Astrocyte (in vitro differentiated cells and primary cell): Measurements from ENCODE around the gene TLX1. TPM values are rescaled to one million over a fixed set of nuclear protein-coding genes. Genes with fewer than 3 reads are reported as not detected.
A peak's percentile ranks its signal among the peaks of the same experiment; 100 is the strongest.

Source experiments
- DNase-seq: peaks from one replicate; pipeline ENCODE4 v3.0.0-alpha.2; 2010; ENCODE audit warnings: low read depth
- FAIRE-seq: peaks from 2 replicates; lab custom pipeline; 2011; peaks lifted over from hg19 to GRCh38; lab: Jason Lieb, UNC
- H2AFZ ChIP-seq: 2 replicates; pipeline ENCODE4 v1.6.0; 2012; ENCODE audit warnings: low read depth, low read length, inconsistent platforms
- H3K27ac ChIP-seq: 2 replicates; pipeline ENCODE4 v1.5.1; 2011; ENCODE audit warnings: low read depth, low read length, inconsistent platforms
- H3K27me3 ChIP-seq: 2 replicates; pipeline ENCODE4 v1.6.0; 2011; ENCODE audit warnings: low read length, inconsistent platforms; ENCODE audit not compliant: insufficient read depth
- H3K36me3 ChIP-seq: 2 replicates; pipeline ENCODE4 v1.5.1; 2011; ENCODE audit warnings: low read length, inconsistent platforms; ENCODE audit not compliant: insufficient read depth
- H3K4me1 ChIP-seq: 2 replicates; pipeline ENCODE4 v1.5.1; 2011; ENCODE audit warnings: low read length, inconsistent platforms; ENCODE audit not compliant: insufficient read depth
- H3K4me2 ChIP-seq: 2 replicates; pipeline ENCODE4 v1.6.0; 2012; ENCODE audit warnings: low read length, inconsistent platforms
- H3K4me3 ChIP-seq: 2 replicates; pipeline ENCODE4 v1.5.1; 2011; ENCODE audit warnings: low read depth, mild to moderate bottlenecking, low read length, inconsistent platforms; ENCODE audit not compliant: insufficient read depth
- H3K79me2 ChIP-seq: 2 replicates; pipeline ENCODE4 v1.6.0; 2012; ENCODE audit warnings: mild to moderate bottlenecking, low read length, inconsistent platforms; ENCODE audit not compliant: insufficient read depth
- H3K9ac ChIP-seq: 2 replicates; pipeline ENCODE4 v1.6.0; 2012; ENCODE audit warnings: mild to moderate bottlenecking, low read length, inconsistent platforms
- H3K9me3 ChIP-seq: 2 replicates; pipeline ENCODE4 v1.5.1; 2012; ENCODE audit warnings: low read depth, mild to moderate bottlenecking, low read length, inconsistent platforms; ENCODE audit not compliant: insufficient read depth
- H4K20me1 ChIP-seq: 2 replicates; pipeline ENCODE4 v1.6.0; 2012; ENCODE audit warnings: low read length, inconsistent platforms; ENCODE audit not compliant: insufficient read depth
- H3K27ac Mint-ChIP-seq: one replicate; pipeline ENCODE4 v1.8.0; 2021; ENCODE audit warnings: mild to moderate bottlenecking, mixed read lengths; ENCODE audit not compliant: unreplicated experiment
- H3K27me3 Mint-ChIP-seq: one replicate; pipeline ENCODE4 v1.8.0; 2021; ENCODE audit warnings: low read depth, mixed read lengths; ENCODE audit not compliant: unreplicated experiment
- H3K36me3 Mint-ChIP-seq: one replicate; pipeline ENCODE4 v1.8.0; 2021; ENCODE audit warnings: low read depth, mixed read lengths; ENCODE audit not compliant: unreplicated experiment
- H3K4me1 Mint-ChIP-seq: one replicate; pipeline ENCODE4 v1.8.0; 2021; ENCODE audit warnings: low read depth, mixed read lengths; ENCODE audit not compliant: unreplicated experiment
- H3K4me3 Mint-ChIP-seq: one replicate; pipeline ENCODE4 v1.8.0; 2021; ENCODE audit warnings: mild to moderate bottlenecking, moderate library complexity, mixed read lengths; ENCODE audit not compliant: unreplicated experiment
- H3K9me3 Mint-ChIP-seq: one replicate; pipeline ENCODE4 v1.8.0; 2021; ENCODE audit warnings: mild to moderate bottlenecking, mixed read lengths; ENCODE audit not compliant: unreplicated experiment
- CTCF ChIP-seq: IDR thresholded peaks from 2 replicates; pipeline ENCODE4 v1.5.1; 2011; ENCODE audit warnings: low read depth, mild to moderate bottlenecking, inconsistent platforms, low read length, moderate library complexity; ENCODE audit not compliant: insufficient read depth
- EZH2 ChIP-seq: IDR thresholded peaks from 2 replicates; pipeline ENCODE4 v1.6.1; 2012; ENCODE audit warnings: mild to moderate bottlenecking, low read length, inconsistent platforms; ENCODE audit not compliant: insufficient read depth
- total RNA-seq: library from RNA; stranded (reverse); gene quantifications from 2 replicates; pipeline ENCODE4 v1.2.1, GENCODE V29; 2021

Gene TLX1
- total RNA-seq, 1 donor from 2014 or later, result not detected

DNA sequence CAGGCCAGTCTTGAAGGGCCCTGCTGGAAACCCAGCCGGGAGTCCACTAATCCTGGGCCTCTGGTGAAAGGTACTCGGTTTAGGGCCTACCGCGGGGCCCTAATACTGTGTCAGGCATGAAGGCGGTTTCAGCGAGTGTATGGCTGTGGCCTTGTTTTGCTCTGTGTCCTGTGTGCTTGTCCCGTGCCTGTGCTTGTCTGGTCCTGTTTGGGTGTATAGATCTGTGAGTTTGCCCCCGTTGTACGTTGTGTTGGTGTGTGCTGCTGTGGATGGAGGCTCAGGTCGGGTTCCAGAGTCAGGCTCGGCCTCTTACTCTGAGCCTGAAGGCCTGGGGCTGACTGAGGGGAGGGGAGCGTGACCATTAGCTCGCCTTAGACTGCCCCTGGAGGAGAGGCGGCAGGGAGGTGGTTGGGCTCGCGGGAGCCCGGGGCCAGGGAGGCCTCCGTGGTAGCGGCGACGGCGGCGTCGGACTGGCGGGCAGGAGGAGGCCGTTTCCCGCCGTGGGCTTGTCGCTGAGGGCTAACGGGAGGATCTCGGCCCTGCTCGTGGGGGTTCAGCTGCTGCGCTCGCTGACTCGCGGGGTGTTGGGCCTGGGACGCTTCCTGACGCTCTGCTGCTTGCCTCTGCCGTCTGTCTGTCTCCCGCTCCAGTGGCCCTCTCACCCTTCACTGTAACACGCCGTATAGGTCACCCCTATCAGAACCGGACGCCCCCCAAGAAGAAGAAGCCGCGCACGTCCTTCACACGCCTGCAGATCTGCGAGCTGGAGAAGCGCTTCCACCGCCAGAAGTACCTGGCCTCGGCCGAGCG, 2.6 kb downstream of the TLX1 start:
- no peak overlapping the region for H3K4me3 ChIP-seq
- peaks cover 88% of the 10 kb centered on the region for H3K27me3 Mint-ChIP-seq
- peaks cover 5% of the 10 kb centered on the region for H3K36me3 Mint-ChIP-seq
- peaks cover 94% of the 10 kb centered on the region for H3K27me3 ChIP-seq
- H3K4me3 Mint-ChIP-seq, result no peak overlapping the region
- TF ChIP-seq CTCF, result no peak
- no peak for TF ChIP-seq EZH2
- H3K27ac Mint-ChIP-seq, result no peak overlapping the region
- no peaks in the 10 kb centered on the region for H3K36me3 ChIP-seq
- H3K9ac ChIP-seq, result no peak overlapping the region
- peaks cover 11% of the 10 kb centered on the region for H3K9me3 Mint-ChIP-seq
- H3K79me2 ChIP-seq, result no peaks in the 10 kb centered on the region
- H2AFZ ChIP-seq, result no peak overlapping the region
- H3K27ac ChIP-seq, result no peak overlapping the region
- H3K4me2 ChIP-seq, result no peak overlapping the region
- H3K4me1 Mint-ChIP-seq, result peaks cover 3% of the 10 kb centered on the region
- peaks cover 4% of the 10 kb centered on the region for H3K4me1 ChIP-seq
- no peaks in the 10 kb centered on the region for H3K9me3 ChIP-seq
- DNase-seq (no peak), FAIRE-seq (no peak)
- H4K20me1 ChIP-seq, result peaks cover 22% of the 10 kb centered on the region

- no peak overlapping the region for H3K4me3 Mint-ChIP-seq
- H4K20me1 ChIP-seq, result peaks cover 22% of the 10 kb centered on the region
- H3K36me3 ChIP-seq, result no peaks in the 10 kb centered on the region
- no peak overlapping the region for H2AFZ ChIP-seq
- H3K9me3 Mint-ChIP-seq, result peaks cover 11% of the 10 kb centered on the region
- no peak overlapping the region for H3K4me3 ChIP-seq
- H3K4me2 ChIP-seq, result peak overlapping the region; percentile 22
- H3K9ac ChIP-seq, result no peak overlapping the region
- TF ChIP-seq CTCF (no peak), EZH2 (peak; percentile 96)
- DNase-seq, result no peak
- H3K27ac ChIP-seq, result no peak overlapping the region
- H3K27me3 Mint-ChIP-seq, result peaks cover 87% of the 10 kb centered on the region
- no peak overlapping the region for H3K27ac Mint-ChIP-seq
- peaks cover 98% of the 10 kb centered on the region for H3K27me3 ChIP-seq
- peaks cover 3% of the 10 kb centered on the region for H3K4me1 Mint-ChIP-seq
- no peak for FAIRE-seq
- no peaks in the 10 kb centered on the region for H3K79me2 ChIP-seq
- peaks cover 4% of the 10 kb centered on the region for H3K4me1 ChIP-seq
- H3K36me3 Mint-ChIP-seq, result peaks cover 5% of the 10 kb centered on the region
- no peaks in the 10 kb centered on the region for H3K9me3 ChIP-seq
Measured at GRCh38 chr10:101134299-101135127, 3.4 kb downstream of the TLX1 start.
